H1 (cell line): Measurements from ENCODE around the gene ADAMTS3.

ENCODE experiments used
- ATF2 ChIP-seq: IDR thresholded peaks from 2 replicates; pipeline ENCODE4 v1.6.1; 2012; ENCODE audit warnings: low read length, inconsistent platforms
- CBX8 ChIP-seq: fragments of 300-800, 300-1000 bp; sonication (generic); IDR thresholded peaks from 2 replicates; pipeline ENCODE4 v1.7.1; 2016; ENCODE audit warnings: low read depth, low read length, borderline replicate concordance
- CREB1 ChIP-seq: IDR thresholded peaks from 2 replicates; pipeline ENCODE4 v1.6.1; 2012; ENCODE audit warnings: inconsistent platforms
- CTCF ChIP-seq, 3 experiments: IDR thresholded peaks; 1 replicate in 2 of 3; 2 replicates in 1 of 3; pipeline versions ENCODE4 v1.5.1 to v1.6.1; 2011; ENCODE audit warnings: low read length in 3 of 3, mild to moderate bottlenecking in 3 of 3, inconsistent platforms in 2 of 3, low read depth in 1 of 3, moderate library complexity in 1 of 3; ENCODE audit not compliant: insufficient read depth in 1 of 3; ENCODE audit errors: control extremely low read depth in 1 of 3
- EP300 ChIP-seq, 2 experiments: IDR thresholded peaks; 1 replicate in 1 of 2; 2 replicates in 1 of 2; pipeline ENCODE4 v1.6.1; 2011 to 2012; ENCODE audit warnings: low read depth in 2 of 2, low read length in 2 of 2, mild to moderate bottlenecking in 2 of 2, borderline replicate concordance in 1 of 2, inconsistent platforms in 1 of 2, moderate library complexity in 1 of 2
- EZH2 ChIP-seq: fragments of 200-600 bp; sonication (generic); IDR thresholded peaks from 2 replicates; pipeline ENCODE4 v1.7.1; 2012; ENCODE audit warnings: low read depth, mild to moderate bottlenecking, moderate library complexity, low read length, inconsistent platforms; ENCODE audit not compliant: severe bottlenecking
- MAFK ChIP-seq: IDR thresholded peaks from 2 replicates; pipeline ENCODE4 v1.6.1; 2012; ENCODE audit warnings: low read depth, mild to moderate bottlenecking, improper control_type of control experiment, low read length
- POLR2A ChIP-seq, 2 experiments: IDR thresholded peaks; 1 replicate in 1 of 2; 2 replicates in 1 of 2; pipeline ENCODE4 v1.6.1; 2011; ENCODE audit warnings: low read depth in 2 of 2, low read length in 2 of 2, mild to moderate bottlenecking in 2 of 2; ENCODE audit errors: control extremely low read depth in 1 of 2
- RAD21 ChIP-seq, 2 experiments: IDR thresholded peaks in 1 of 2; conservative IDR thresholded peaks in 1 of 2; 2 replicates each; pipeline ENCODE4 v1.6.1; 2011; ENCODE audit warnings: low read depth in 2 of 2, low read length in 2 of 2, improper control_type of control experiment in 1 of 2, inconsistent platforms in 1 of 2, mild to moderate bottlenecking in 1 of 2, moderate library complexity in 1 of 2
- SIN3A ChIP-seq, 2 experiments: IDR thresholded peaks in 1 of 2; conservative IDR thresholded peaks in 1 of 2; 2 replicates each; pipeline ENCODE4 v1.6.1; 2011 to 2012; ENCODE audit warnings: low read length in 2 of 2, improper control_type of control experiment in 1 of 2, low read depth in 1 of 2, mild to moderate bottlenecking in 1 of 2
- USF2 ChIP-seq: IDR thresholded peaks from 2 replicates; pipeline ENCODE4 v1.6.1; 2011; ENCODE audit warnings: low read length, improper control_type of control experiment
- ZNF274 ChIP-seq: IDR thresholded peaks from 2 replicates; pipeline ENCODE4 v1.7.0; 2012; ENCODE audit warnings: low read length, borderline replicate concordance; ENCODE audit errors: extremely low read depth
- TF ChIP-seq, protein P1 (sequence below): IDR thresholded peaks from 2 replicates; pipeline ENCODE4 v1.6.1; 2012; ENCODE audit warnings: inconsistent platforms

DNA sequence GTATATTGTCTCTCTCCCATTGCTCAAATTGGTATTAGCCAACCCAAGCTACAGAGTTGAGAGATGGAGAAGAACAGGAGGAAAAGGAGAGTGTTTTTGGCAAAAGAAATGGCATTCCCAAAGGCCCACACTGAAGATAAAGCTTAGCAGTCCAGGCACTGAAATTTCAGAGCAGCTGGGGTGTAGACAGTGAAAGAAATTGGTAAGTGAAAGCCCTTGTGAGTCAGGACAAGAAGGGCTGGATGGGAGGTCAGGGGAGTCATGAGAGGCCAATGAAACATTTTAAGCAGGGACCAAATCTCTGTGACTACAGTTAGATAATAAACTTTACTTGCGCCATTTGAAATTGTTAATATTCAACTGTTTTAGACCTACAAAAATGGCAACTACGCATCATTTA is 177.7 kb downstream of the ADAMTS3 start:
- TF ChIP-seq ATF2 (no peak), POLR2A (IDR thresholded peaks at IDR 0.05; ENCODE audit: control extremely low read depth in 1 of 2, low read depth in 2 of 2, low read length in 2 of 2) (no peak), ZNF274 (no peak), MAFK (no peak), CTCF (IDR thresholded peaks at IDR 0.05; ENCODE audit: control extremely low read depth in 1 of 3, insufficient read depth in 1 of 3, low read depth in 1 of 3, low read length in 3 of 3) (no peak), EP300 (IDR thresholded peaks at IDR 0.05; ENCODE audit: borderline replicate concordance in 1 of 2, low read depth in 2 of 2, low read length in 2 of 2) (no peak), USF2 (no peak), RAD21 (IDR thresholded peaks at IDR 0.05 in 1 of 2, conservative IDR thresholded peaks at IDR 0.05 in 1 of 2; ENCODE audit: low read depth in 2 of 2, low read length in 2 of 2) (no peak), CREB1 (no peak), SIN3A (conservative IDR thresholded peaks at IDR 0.05 in 1 of 2, IDR thresholded peaks at IDR 0.05 in 1 of 2; ENCODE audit: low read depth in 1 of 2, low read length in 2 of 2) (no peak), CBX8 (no peak), EZH2 (no peak)
- TF ChIP-seq, protein P1, sequence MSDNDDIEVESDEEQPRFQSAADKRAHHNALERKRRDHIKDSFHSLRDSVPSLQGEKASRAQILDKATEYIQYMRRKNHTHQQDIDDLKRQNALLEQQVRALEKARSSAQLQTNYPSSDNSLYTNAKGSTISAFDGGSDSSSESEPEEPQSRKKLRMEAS = no peak
